CD14-positive monocyte (primary cell): ENCODE measurements around the gene EYA4. TPM values are rescaled to one million over a fixed set of nuclear protein-coding genes. Genes with fewer than 3 reads are reported as not detected.

Experiments
- DNase-seq, 3 donors: peaks; one replicate each; pipeline ENCODE4 v3.0.0-alpha.2; 2011 to 2022
- H2AFZ ChIP-seq: 2 replicates; pipeline ENCODE4 v1.6.0; 2012; ENCODE audit warnings: mild to moderate bottlenecking, low read depth, low read length, inconsistent platforms; ENCODE audit not compliant: insufficient read depth, poor library complexity, severe bottlenecking
- H3K27ac ChIP-seq, 2 donors: 1 replicate in 1 of 2; 2 replicates in 1 of 2; pipeline ENCODE4 v1.5.1; 2012 to 2013; ENCODE audit warnings: low read length in 2 of 2, control low read depth in 1 of 2, inconsistent platforms in 1 of 2, low read depth in 1 of 2, mild to moderate bottlenecking in 1 of 2
- H3K27me3 ChIP-seq, 2 donors: one replicate each; pipeline versions ENCODE4 v1.6.0 to v1.6.1; 2011 to 2013; ENCODE audit warnings: low read length in 2 of 2; ENCODE audit not compliant: control insufficient read depth in 2 of 2, insufficient read depth in 2 of 2
- H3K36me3 ChIP-seq, 2 donors: replicated peaks in 1 of 2; 1 replicate in 1 of 2; 2 replicates in 1 of 2; pipeline versions ENCODE4 v1.5.1 to v1.6.1; 2012 to 2013; ENCODE audit warnings: low read length in 2 of 2, control low read depth in 1 of 2, inconsistent platforms in 1 of 2, mild to moderate bottlenecking in 1 of 2; ENCODE audit not compliant: insufficient read depth in 2 of 2, control insufficient read depth in 1 of 2
- H3K4me1 ChIP-seq, 2 donors: 1 replicate in 1 of 2; 2 replicates in 1 of 2; pipeline versions ENCODE4 v1.5.1 to v1.6.1; 2012 to 2013; ENCODE audit warnings: low read length in 2 of 2, control low read depth in 1 of 2, inconsistent platforms in 1 of 2, mild to moderate bottlenecking in 1 of 2, moderate library complexity in 1 of 2; ENCODE audit not compliant: insufficient read depth in 2 of 2, control insufficient read depth in 1 of 2
- H3K4me2 ChIP-seq: replicated peaks from 2 replicates; pipeline ENCODE3; 2012; ENCODE audit warnings: low read length, moderate library complexity, mild to moderate bottlenecking; ENCODE audit not compliant: poor library complexity, severe bottlenecking; ENCODE audit errors: extremely low read depth
- H3K4me3 ChIP-seq, 3 experiments: fragments of 200-600 bp in 1 of 3; sonication (generic) in 1 of 3; replicated peaks in 1 of 3; 1 replicate in 2 of 3; 2 replicates in 1 of 3; pipeline ENCODE4 v1.5.1; 2011 to 2013; ENCODE audit warnings: low read length in 3 of 3, mild to moderate bottlenecking in 3 of 3, control low read depth in 2 of 3, low read depth in 2 of 3, inconsistent platforms in 1 of 3, moderate library complexity in 1 of 3
- H3K79me2 ChIP-seq: 2 replicates; pipeline ENCODE4 v1.6.0; 2012; ENCODE audit warnings: mild to moderate bottlenecking, control low read depth, inconsistent platforms, low read length, moderate library complexity; ENCODE audit not compliant: insufficient read depth
- H3K9ac ChIP-seq: 2 replicates; pipeline ENCODE4 v1.6.0; 2017; ENCODE audit warnings: low read length, mild to moderate bottlenecking; ENCODE audit not compliant: insufficient read depth, poor library complexity, severe bottlenecking
- H3K9me3 ChIP-seq, 2 donors: replicated peaks in 1 of 2; 1 replicate in 1 of 2; 2 replicates in 1 of 2; pipeline versions ENCODE4 v1.5.1 to v1.6.1; 2012 to 2013; ENCODE audit warnings: low read length in 2 of 2, control low read depth in 1 of 2; ENCODE audit not compliant: control insufficient read depth in 1 of 2, insufficient read depth in 1 of 2
- H4K20me1 ChIP-seq: 2 replicates; pipeline ENCODE4 v1.6.0; 2012; ENCODE audit warnings: mild to moderate bottlenecking, low read length, control low read depth, moderate library complexity; ENCODE audit not compliant: insufficient read depth
- H3K27ac Mint-ChIP-seq, 7 donors: one replicate each; pipeline ENCODE4 v1.8.0; 2020; ENCODE audit warnings: mild to moderate bottlenecking in 7 of 7, mixed read lengths in 7 of 7, moderate library complexity in 6 of 7, inconsistent platforms in 2 of 7
- H3K27me3 Mint-ChIP-seq, 3 donors: one replicate each; pipeline ENCODE4 v1.8.0; 2021 to 2022; ENCODE audit warnings: low read depth in 3 of 3, mild to moderate bottlenecking in 3 of 3, mixed read lengths in 3 of 3, moderate library complexity in 3 of 3, inconsistent platforms in 1 of 3
- H3K36me3 Mint-ChIP-seq, 2 donors: one replicate each; pipeline ENCODE4 v1.8.0; 2020; ENCODE audit warnings: mixed read lengths in 2 of 2, inconsistent platforms in 1 of 2, mild to moderate bottlenecking in 1 of 2
- H3K4me1 Mint-ChIP-seq: one replicate; pipeline ENCODE4 v1.8.0; 2020; ENCODE audit warnings: mild to moderate bottlenecking, mixed read lengths
- H3K4me3 Mint-ChIP-seq, 2 donors: one replicate each; pipeline ENCODE4 v1.8.0; 2020; ENCODE audit warnings: mild to moderate bottlenecking in 2 of 2, mixed read lengths in 2 of 2, moderate library complexity in 1 of 2
- H3K9me3 Mint-ChIP-seq, 7 donors: one replicate each; pipeline ENCODE4 v1.8.0; 2020 to 2022; ENCODE audit warnings: mixed read lengths in 7 of 7, mild to moderate bottlenecking in 6 of 7, moderate library complexity in 6 of 7, inconsistent platforms in 2 of 7
- WGBS: methylation state at CpG from one replicate; pipeline ENCODE4 v1.1.5; 2013; ENCODE audit warnings: missing lambda C conversion rate; ENCODE audit not compliant: insufficient coverage; 5-methylcytosine and 5-hydroxymethylcytosine counted together
- intact Hi-C, 2 donors: fragments of 100-400 bp; cut with micrococcal nuclease; formaldehyde crosslinking; loops; one replicate each; pipeline versions ENCODE4 v1.15.0 to v1.15.1; 2023
- polyA plus RNA-seq, 3 donors: library from polyadenylated mRNA; depleted of rRNA in 1 of 3; unstranded in 2 of 3; stranded (reverse) in 1 of 3; fragments of 300-500 nt in 2 of 3; fragments of >200 nt in 1 of 3; fragmentation: Illumina TruSeq in 2 of 3; gene quantifications; 1 replicate in 2 of 3; 2 replicates in 1 of 3; pipeline ENCODE4 v1.2.3, GENCODE V29; 2012 to 2021
- TF ChIP-seq, protein P1 (sequence below): fragments of 200-600 bp; IDR thresholded peaks from one replicate; pipeline ENCODE4 v1.8.0; 2022; ENCODE audit warnings: antibody characterized with exemption, mild to moderate bottlenecking

Gene EYA4
- polyA plus RNA-seq, 3 donors, result not detected

DNA sequence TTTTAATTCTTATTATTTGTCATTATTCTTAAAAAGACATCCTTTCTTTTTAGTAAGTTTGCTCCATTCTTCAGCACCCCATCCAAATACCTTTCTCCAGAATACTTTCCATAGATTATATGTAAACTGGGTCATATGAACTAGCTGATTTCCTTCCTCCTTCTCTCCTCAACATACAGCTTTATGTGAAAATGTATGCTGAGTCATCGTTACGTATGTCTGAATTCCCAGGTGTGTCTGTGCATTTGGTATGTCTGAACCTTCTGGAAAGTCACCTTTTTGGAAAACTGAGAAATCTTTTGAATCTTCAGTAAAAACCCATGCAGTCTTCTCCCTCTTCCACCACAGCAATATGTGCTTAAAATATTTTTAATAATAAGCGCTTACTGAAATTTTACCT lies 264.5 kb downstream of the EYA4 start:
- Histone ChIP-seq H3K4me1 (no peaks in the 10 kb centered on the region), H3K4me2 (no peak overlapping the region), H3K79me2 (no peaks in the 10 kb centered on the region), H3K4me3 (no peak overlapping the region), H3K9me3 (no peaks in the 10 kb centered on the region), H4K20me1 (no peaks in the 10 kb centered on the region), H3K27me3 (no peaks in the 10 kb centered on the region), H2AFZ (no peak overlapping the region), H3K9ac (no peak overlapping the region), H3K27ac (no peak overlapping the region), H3K36me3 (no peaks in the 10 kb centered on the region)
- TF ChIP-seq, protein P1, sequence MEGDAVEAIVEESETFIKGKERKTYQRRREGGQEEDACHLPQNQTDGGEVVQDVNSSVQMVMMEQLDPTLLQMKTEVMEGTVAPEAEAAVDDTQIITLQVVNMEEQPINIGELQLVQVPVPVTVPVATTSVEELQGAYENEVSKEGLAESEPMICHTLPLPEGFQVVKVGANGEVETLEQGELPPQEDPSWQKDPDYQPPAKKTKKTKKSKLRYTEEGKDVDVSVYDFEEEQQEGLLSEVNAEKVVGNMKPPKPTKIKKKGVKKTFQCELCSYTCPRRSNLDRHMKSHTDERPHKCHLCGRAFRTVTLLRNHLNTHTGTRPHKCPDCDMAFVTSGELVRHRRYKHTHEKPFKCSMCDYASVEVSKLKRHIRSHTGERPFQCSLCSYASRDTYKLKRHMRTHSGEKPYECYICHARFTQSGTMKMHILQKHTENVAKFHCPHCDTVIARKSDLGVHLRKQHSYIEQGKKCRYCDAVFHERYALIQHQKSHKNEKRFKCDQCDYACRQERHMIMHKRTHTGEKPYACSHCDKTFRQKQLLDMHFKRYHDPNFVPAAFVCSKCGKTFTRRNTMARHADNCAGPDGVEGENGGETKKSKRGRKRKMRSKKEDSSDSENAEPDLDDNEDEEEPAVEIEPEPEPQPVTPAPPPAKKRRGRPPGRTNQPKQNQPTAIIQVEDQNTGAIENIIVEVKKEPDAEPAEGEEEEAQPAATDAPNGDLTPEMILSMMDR, result no peak
- H3K27me3 Mint-ChIP-seq, result peaks cover 0 to 2% (median 1%) of the 10 kb centered on the region in 3 donors
- no peaks in the 10 kb centered on the region for H3K4me1 Mint-ChIP-seq
- H3K27ac Mint-ChIP-seq, result no peak overlapping the region
- intact Hi-C loops, result no loop called here
- no peak for DNase-seq
- H3K4me3 Mint-ChIP-seq, result no peak overlapping the region
- H3K9me3 Mint-ChIP-seq, result no peaks in the 10 kb centered on the region
- H3K36me3 Mint-ChIP-seq, result no peaks in the 10 kb centered on the region
- no CpG with 5 or more reads among the region's 3 CpGs for WGBS

DNA sequence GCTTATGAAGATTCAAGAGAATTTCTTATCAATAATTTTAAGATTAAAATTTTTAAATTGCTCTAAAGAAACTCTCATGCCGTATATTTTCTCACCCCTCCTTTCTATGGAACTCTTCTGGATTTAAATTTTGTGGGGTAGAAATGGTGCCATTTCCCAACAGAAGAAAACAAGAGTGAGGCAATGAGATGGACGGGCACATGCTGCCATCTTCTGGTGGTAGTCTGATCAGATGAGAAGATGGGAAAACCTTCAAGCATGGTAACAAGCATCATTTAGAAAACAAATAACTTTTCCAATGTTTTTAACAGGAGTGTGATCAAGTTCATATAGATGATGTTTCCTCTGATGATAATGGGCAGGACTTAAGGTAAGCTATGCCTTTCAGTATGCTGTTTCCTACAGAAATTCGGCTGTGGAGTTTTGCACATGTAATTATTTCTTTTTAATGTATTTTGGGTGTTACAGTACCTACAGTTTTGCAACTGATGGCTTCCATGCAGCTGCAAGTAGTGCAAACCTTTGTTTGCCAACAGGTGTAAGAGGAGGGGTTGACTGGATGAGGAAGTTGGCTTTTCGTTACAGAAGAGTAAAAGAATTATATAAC lies 271.4 kb downstream of the EYA4 start:
- no CpG with 5 or more reads among the region's 4 CpGs for WGBS

More for the DNA sequence above, 271.4 kb downstream of the EYA4 start:
- Histone ChIP-seq H3K9me3 (no peaks in the 10 kb centered on the region), H3K79me2 (no peaks in the 10 kb centered on the region), H3K4me1 (no peaks in the 10 kb centered on the region), H3K4me2 (no peak overlapping the region), H3K27me3 (no peaks in the 10 kb centered on the region), H3K9ac (no peak overlapping the region), H3K36me3 (no peaks in the 10 kb centered on the region), H2AFZ (no peak overlapping the region), H3K27ac (no peak overlapping the region), H3K4me3 (no peak overlapping the region), H4K20me1 (no peaks in the 10 kb centered on the region)
- no peak for DNase-seq
- Mint-ChIP-seq H3K36me3 (no peaks in the 10 kb centered on the region), H3K27me3 (peaks cover 0 to 2% (median 1%) of the 10 kb centered on the region in 3 donors), H3K27ac (no peak overlapping the region), H3K4me1 (no peaks in the 10 kb centered on the region), H3K9me3 (no peaks in the 10 kb centered on the region), H3K4me3 (no peak overlapping the region)
- TF ChIP-seq, protein P1, result no peak
- intact Hi-C loops, result no loop called here
